ES-I3 (cell line): ENCODE measurements around the gene LSMEM2.
"Not testable (repeated sequence)": the region's sequence is repeated elsewhere in the genome, so short reads cannot be mapped to it uniquely, and the experiment has no call there.

Experiments
- H3K36me3 ChIP-seq: 2 replicates; pipeline ENCODE4 v1.6.1; 2013; ENCODE audit warnings: mild to moderate bottlenecking, low read length, control low read depth, moderate library complexity; ENCODE audit not compliant: insufficient read depth
- H3K4me1 ChIP-seq: 2 replicates; pipeline ENCODE4 v1.6.1; 2013; ENCODE audit warnings: mild to moderate bottlenecking, control low read depth, low read length; ENCODE audit not compliant: insufficient read depth
- H3K9ac ChIP-seq: 2 replicates; pipeline ENCODE4 v1.6.1; 2013; ENCODE audit warnings: low read depth, mild to moderate bottlenecking, low read length, moderate library complexity
- H3K9me3 ChIP-seq: 2 replicates; pipeline ENCODE4 v1.6.1; 2013; ENCODE audit warnings: mild to moderate bottlenecking, low read length, moderate library complexity; ENCODE audit not compliant: control insufficient read depth, insufficient read depth

The LSMEM2 gene

DNA sequence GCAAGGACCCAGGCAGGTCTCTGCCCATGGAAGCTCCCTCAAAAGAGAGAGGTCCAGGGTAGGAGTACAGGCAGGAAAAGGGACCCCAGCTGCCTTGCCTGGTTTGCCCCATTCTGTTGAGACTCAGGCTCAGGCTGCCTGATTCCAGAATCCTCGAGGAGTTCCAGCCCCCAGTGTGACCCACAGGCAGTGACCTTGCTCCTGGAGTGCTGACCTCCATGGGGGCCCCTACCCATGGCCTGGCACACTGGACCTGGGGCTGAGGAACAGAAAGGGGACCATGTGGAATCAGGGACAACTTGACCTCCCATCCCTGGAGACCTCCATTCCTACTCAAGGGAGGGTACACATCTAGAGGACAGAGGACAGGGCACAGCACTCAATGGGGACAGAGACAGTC lies 13.3 kb upstream of the LSMEM2 start:
- H3K9me3 ChIP-seq = no peaks in the 10 kb centered on the region
- H3K9ac ChIP-seq = no peak overlapping the region
- peaks cover 65% of the 10 kb centered on the region for H3K4me1 ChIP-seq
- H3K36me3 ChIP-seq = no peaks in the 10 kb centered on the region

DNA sequence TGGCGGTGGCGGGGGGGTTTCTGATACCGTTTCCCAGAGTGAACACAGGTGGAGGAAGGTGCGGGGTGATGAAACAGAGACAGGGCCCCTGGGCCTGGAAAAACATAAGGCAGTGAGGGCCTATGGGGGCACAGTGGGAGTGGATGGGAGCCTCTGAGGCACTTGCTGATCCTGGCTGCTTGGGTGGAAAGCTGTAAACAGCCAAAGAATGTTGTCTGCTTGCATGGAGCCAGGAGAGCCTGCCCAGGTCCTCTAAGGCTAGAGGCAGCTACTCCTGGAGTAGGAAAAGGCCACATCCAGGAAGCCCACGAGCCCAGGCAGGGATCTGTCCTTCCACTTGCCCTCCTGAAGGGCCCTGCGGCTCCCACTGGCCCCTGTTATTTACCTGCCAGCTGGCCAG lies 12.9 kb upstream of the LSMEM2 start:
- Histone ChIP-seq H3K4me1 (peaks cover 60% of the 10 kb centered on the region), H3K9ac (no peak overlapping the region), H3K9me3 (no peaks in the 10 kb centered on the region), H3K36me3 (no peaks in the 10 kb centered on the region)

DNA sequence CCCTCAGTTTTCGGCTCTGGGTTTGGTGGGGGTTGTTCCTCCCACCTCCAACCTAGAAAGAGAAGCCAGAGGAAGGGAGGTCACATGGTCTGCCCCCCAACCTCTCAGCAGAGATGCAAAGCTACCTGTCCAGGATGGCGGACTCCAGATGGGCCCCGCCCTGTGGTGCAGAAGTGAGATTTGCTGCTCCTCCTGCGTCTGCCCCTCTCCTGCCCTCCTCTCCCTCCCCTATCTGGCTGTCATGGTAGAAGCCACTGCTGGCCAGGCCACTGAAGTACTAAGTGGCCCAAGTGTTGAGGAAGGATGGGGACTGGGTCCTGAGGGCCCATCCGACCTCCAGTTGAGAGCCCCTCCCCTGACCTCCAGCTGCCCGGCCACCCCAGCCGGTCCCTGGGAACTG lies 12.1 kb upstream of the LSMEM2 start:
- Histone ChIP-seq H3K9me3 (no peaks in the 10 kb centered on the region), H3K9ac (no peak overlapping the region; the same call in 1 of the 2 replicates), H3K36me3 (no peaks in the 10 kb centered on the region), H3K4me1 (peaks cover 63% of the 10 kb centered on the region)

DNA sequence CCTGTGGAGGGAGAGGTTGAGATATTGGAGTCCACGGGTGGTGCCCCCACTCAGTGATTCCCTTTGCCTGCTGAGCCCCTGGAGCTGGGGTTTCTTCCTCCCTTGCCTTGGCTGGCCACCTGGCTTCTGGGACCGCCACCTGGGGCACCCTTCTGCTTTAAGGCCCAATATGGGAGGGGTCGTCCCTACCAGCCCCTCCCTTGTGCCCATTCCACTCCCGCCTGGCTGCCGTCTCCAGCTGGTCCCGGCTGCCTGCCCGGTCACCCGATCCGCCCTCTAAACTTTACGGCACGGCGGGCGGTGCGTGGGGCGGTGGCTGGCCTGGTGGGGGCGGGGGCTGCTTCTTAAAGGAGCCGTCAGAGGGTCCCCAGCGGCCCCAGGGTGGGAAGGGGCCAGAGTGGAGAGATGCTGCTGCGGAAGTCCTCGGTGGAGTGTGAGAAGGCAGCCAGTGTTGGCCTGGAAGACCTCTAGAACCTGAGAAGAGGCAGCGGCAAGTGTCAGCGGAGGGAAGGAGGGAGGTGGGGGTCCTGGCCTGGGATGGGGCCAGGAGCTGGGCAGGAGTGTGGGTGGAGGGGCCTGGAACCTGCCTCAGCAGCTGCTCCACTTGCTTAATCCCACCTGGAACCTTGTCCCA lies 11.5 kb upstream of the LSMEM2 start:
- peak overlapping the region; percentile 9; the same call in 1 of the 2 replicates for H3K9ac ChIP-seq
- H3K9me3 ChIP-seq = no peaks in the 10 kb centered on the region
- H3K36me3 ChIP-seq = no peaks in the 10 kb centered on the region
- peaks cover 63% of the 10 kb centered on the region for H3K4me1 ChIP-seq

DNA sequence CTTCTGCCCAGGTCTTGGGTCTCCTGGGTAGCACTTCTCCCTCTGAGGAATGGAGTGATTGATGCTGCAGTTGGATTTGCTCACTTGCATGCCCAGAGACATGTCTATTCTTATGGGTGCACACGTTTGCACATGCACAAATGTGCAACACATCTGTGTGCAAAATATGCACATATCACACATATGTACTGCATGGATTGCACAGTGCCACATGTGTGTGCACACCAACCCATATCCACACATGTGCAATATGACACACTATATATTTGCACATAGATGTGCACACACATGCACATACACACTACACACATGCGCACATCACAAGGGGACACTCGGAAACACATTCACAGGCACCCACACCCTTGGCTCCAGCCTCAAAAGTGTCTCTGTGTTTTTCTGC lies 10.6 kb upstream of the LSMEM2 start:
- Histone ChIP-seq H3K9me3 (no peaks in the 10 kb centered on the region), H3K36me3 (no peaks in the 10 kb centered on the region), H3K4me1 (peaks cover 63% of the 10 kb centered on the region), H3K9ac (no peak overlapping the region; the same call in 1 of the 2 replicates)

DNA sequence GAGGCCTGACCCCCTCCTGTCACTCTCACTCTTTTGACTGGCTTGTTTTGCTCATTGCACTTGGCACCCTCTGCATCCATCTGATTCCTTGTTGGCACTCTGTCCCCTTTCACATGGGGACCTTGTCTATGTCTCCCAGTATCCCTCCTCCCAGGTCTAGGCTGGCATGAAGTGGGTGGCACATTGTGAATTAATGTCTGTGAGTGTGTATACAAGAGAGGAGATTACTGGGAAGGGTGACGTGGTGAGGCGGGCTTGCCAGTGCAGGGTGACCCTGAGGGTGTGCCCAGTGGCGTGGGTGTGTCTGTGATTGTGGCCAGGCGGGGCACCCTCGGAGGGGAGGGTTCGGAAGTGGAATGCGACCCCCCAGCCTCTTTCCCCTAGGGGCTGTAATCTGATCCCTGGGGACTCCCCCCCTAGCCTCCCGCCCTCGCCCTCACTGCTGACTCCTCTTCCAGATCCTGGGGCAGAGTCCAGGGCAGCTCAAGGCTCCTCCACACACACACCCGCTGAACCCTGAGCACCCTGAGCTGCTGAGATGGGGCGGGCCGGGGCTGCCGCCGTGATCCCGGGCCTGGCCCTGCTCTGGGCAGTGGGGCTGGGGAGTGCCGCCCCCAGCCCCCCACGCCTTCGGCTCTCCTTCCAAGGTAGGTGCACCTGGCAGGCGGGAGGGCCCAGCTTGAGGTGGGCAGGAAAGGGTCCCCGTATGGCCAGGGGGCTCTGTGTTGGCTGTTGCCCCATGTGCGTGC lies 10.0 kb upstream of the LSMEM2 start, which contains the start of gene SEMA3B:
Gene SEMA3B (plus strand): TSS at position 445 of the 749 bp plus-strand sequence. CDS start 94 bp downstream, at position 539.
- peak within 1 kb of the TSS; percentile 43 for H3K9ac ChIP-seq
- peaks cover 58% of the 10 kb centered on the region for H3K4me1 ChIP-seq
- no peaks in the 10 kb centered on the region for H3K36me3 ChIP-seq
- no peaks in the 10 kb centered on the region for H3K9me3 ChIP-seq

DNA sequence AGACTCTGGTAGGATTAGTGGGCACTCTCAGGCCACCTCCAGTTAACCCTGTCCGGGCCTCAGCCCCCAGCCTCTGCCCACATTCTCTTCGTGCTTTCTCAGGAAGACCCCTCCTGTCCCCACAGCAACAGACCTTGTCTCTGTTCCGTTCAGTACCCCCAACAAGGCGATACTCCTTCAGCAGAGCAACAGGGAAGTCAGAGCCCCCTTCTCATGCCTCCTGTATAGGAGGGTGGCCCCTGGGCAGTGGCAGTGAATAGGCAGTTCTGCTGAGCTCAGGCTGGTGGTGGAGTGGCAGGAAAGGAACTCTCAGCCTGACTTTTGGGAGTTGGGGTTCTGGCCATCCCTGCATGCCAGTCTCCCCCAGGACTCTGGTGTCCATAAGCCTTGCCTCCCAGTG lies 9.4 kb upstream of the LSMEM2 start:
- H3K9ac ChIP-seq = peak overlapping the region; percentile 43
- H3K4me1 ChIP-seq = peaks cover 55% of the 10 kb centered on the region
- H3K36me3 ChIP-seq = no peaks in the 10 kb centered on the region
- H3K9me3 ChIP-seq = no peaks in the 10 kb centered on the region

DNA sequence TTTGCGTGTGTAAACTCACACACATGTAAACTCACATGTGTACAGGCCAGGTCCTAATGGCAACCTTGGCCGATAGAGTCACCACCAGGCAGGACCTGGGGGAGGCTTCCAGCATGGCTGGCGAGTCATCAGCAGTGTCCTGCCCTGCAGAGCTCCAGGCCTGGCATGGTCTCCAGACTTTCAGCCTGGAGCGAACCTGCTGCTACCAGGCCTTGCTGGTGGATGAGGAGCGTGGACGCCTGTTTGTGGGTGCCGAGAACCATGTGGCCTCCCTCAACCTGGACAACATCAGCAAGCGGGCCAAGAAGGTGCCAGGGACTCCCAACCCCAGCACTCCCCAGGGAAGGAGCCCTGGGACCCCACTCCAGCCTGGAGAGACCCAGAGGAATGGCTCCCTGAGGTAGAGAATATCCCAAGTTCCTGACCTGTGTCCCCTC lies 8.9 kb upstream of the LSMEM2 start:
- Histone ChIP-seq H3K9me3 (no peaks in the 10 kb centered on the region), H3K9ac (no peak overlapping the region; the same call in 1 of the 2 replicates), H3K4me1 (peaks cover 56% of the 10 kb centered on the region), H3K36me3 (no peaks in the 10 kb centered on the region)

DNA sequence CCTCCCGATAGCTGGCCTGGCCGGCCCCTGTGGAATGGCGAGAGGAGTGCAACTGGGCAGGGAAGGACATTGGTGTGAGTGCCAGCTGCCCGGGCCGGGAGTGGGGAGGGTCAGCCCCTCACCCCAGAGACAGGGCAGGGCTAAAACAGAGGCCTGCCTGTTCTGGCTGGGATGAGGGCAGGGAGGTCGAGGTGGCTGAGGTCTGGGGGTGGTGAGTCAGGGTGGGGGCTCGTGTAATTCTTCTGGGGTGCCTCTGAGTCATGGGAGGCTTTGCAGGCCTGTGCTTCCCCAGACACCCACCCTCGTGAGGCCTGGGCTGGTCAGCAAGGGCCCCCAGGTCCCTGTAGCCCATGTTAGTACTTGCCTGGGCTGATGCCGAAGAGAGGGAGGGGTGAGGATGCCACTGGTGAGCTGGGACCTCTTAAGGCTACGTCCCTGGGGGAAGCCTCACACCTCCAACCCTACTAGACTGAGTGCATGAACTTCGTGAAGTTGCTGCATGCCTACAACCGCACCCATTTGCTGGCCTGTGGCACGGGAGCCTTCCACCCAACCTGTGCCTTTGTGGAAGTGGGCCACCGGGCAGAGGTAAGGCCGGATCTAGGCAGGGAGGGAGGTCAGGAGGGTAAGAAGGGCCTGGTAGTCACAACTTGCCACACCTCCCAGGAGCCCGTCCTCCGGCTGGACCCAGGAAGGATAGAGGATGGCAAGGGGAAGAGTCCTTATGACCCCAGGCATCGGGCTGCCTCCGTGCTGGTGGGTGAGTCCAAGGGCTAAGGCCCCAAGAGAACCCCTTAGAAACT lies 8.3 kb upstream of the LSMEM2 start:
- no peaks in the 10 kb centered on the region for H3K9me3 ChIP-seq
- peaks cover 49% of the 10 kb centered on the region for H3K4me1 ChIP-seq
- H3K36me3 ChIP-seq = no peaks in the 10 kb centered on the region
- no peak overlapping the region for H3K9ac ChIP-seq

DNA sequence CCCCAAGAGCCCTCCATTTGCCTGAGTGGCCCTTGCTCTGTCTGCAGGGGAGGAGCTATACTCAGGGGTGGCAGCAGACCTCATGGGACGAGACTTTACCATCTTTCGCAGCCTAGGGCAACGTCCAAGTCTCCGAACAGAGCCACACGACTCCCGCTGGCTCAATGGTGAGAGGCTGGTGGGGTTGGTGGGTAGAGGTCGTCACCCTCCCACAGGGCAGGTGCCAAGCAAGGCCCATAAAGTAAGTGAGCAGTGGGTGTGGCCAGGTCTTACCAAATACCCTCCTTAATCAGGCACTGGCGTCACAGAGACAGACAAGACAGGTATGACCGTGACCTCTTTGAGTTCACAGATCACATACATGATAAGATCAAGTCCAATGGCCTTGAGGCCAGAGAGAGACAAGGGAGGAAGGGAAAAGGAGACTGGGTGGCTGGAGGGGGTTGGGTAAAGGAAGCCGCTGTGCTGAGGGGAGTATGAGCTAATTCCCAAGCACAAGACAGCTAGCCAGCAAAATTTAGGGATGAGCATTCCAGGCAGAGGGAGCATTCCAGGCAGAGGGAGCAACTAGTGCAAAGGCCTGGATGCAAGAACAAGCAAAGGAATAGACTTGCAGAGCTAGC lies 7.5 kb upstream of the LSMEM2 start:
- no peaks in the 10 kb centered on the region for H3K36me3 ChIP-seq
- H3K9ac ChIP-seq = no peak overlapping the region
- peaks cover 41% of the 10 kb centered on the region for H3K4me1 ChIP-seq
- H3K9me3 ChIP-seq = no peaks in the 10 kb centered on the region

DNA sequence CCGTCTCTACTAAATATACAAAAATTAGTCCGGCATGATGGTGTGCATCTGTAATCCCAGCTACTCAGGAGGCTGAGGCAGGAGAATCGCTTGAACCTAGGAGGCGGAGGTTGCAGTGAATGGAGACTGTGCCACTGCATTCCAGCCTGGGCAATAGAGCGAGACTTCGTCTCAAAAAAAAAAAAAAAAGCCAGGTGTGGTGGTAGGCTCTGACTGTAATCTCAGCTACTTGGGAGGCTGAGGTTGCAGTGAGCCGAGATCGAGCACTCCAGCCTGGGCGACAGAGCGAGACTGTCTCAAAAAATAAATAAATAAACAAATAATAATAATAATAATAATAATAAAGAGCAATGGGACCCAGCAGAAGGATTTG lies 6.4 kb upstream of the LSMEM2 start:
- H3K36me3 ChIP-seq, H3K9ac ChIP-seq, H3K9me3 ChIP-seq: not testable (repeated sequence)
- H3K4me1 ChIP-seq = peaks cover 30% of the 10 kb centered on the region

DNA sequence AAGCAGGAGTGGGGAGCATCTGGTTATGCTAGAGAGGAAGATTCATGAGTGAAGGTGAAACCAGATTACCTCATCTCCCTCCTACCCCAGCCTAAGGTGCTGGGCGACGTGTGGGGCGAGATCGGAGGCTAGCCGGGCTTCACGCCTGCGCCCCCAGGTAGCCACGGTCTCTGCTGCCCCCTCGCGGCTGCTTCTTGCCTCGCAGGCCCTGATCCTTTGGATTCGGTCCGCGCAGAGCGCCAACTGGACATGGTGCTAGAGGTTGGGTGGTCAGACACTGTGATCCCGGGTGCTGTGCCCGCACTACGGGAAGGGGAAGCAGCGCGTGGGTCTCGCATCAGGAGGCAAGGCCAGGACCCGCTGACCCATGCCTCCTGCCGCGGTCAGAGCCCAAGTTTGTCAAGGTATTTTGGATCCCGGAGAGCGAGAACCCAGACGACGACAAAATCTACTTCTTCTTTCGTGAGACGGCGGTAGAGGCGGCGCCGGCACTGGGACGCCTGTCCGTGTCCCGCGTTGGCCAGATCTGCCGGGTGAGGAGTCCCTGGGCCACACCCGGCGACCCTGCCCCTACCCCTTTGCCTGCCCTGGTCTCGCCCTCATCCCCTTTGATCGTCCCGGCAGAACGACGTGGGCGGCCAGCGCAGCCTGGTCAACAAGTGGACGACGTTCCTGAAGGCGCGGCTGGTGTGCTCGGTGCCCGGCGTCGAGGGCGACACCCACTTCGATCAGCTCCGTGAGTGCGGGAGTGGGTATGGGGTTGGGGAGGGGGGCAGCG lies 5.8 kb upstream of the LSMEM2 start:
- H3K9me3 ChIP-seq = no peaks in the 10 kb centered on the region
- peak overlapping the region; percentile 24; the same call in 1 of the 2 replicates for H3K9ac ChIP-seq
- H3K4me1 ChIP-seq = peaks cover 25% of the 10 kb centered on the region
- H3K36me3 ChIP-seq = no peaks in the 10 kb centered on the region

DNA sequence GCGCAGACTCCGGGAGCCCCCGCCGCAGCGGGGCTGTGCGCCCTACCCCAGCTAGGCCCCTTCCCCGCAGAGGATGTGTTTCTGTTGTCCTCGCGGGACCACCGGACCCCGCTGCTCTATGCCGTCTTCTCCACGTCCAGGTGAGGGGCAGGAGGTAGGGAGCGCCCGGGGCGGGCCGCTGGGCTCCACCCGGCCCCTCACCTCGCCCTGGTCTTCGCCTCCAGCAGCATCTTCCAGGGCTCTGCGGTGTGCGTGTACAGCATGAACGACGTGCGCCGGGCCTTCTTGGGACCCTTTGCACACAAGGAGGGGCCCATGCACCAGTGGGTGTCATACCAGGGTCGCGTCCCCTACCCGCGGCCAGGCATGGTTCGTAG lies 5.2 kb upstream of the LSMEM2 start:
- no peaks in the 10 kb centered on the region for H3K36me3 ChIP-seq
- H3K9me3 ChIP-seq = no peaks in the 10 kb centered on the region
- H3K9ac ChIP-seq = no peak overlapping the region
- H3K4me1 ChIP-seq = peaks cover 19% of the 10 kb centered on the region
